Skeletal muscle tissue (tissue), 4 donors: ENCODE results near the gene HGFAC. TPM values are rescaled to one million over a fixed set of nuclear protein-coding genes. Genes with fewer than 3 reads are reported as not detected.
"Not testable (repeated sequence)": the region's sequence is repeated elsewhere in the genome, so short reads cannot be mapped to it uniquely, and the experiment has no call there.

Experiments used
- H3K27ac ChIP-seq: one replicate; pipeline ENCODE4 v1.7.0; 2013; ENCODE audit warnings: mild to moderate bottlenecking, low read depth, low read length, inconsistent platforms
- H3K27me3 ChIP-seq, 3 donors: one replicate each; pipeline ENCODE4 v1.7.0; 2013; ENCODE audit warnings: low read length in 3 of 3; ENCODE audit not compliant: control insufficient read depth in 3 of 3, insufficient read depth in 3 of 3
- H3K36me3 ChIP-seq, 3 donors: one replicate each; pipeline ENCODE4 v1.7.0; 2013; ENCODE audit warnings: low read length in 3 of 3; ENCODE audit not compliant: control insufficient read depth in 3 of 3, insufficient read depth in 3 of 3
- H3K4me1 ChIP-seq, 3 donors: one replicate each; pipeline ENCODE4 v1.7.0; 2013; ENCODE audit warnings: low read length in 3 of 3, mild to moderate bottlenecking in 3 of 3; ENCODE audit not compliant: control insufficient read depth in 3 of 3, insufficient read depth in 3 of 3
- H3K4me3 ChIP-seq, 3 donors: one replicate each; pipeline ENCODE4 v1.7.0; 2013; ENCODE audit warnings: low read length in 3 of 3
- H3K9ac ChIP-seq, 3 donors: one replicate each; pipeline ENCODE4 v1.7.0; 2013; ENCODE audit warnings: low read length in 3 of 3, mild to moderate bottlenecking in 3 of 3, moderate library complexity in 2 of 3, low read depth in 1 of 3
- H3K9me3 ChIP-seq, 3 donors: one replicate each; pipeline ENCODE4 v1.7.0; 2013; ENCODE audit warnings: low read length in 3 of 3; ENCODE audit not compliant: control insufficient read depth in 3 of 3
- total RNA-seq: library from RNA; depleted of rRNA; stranded (reverse); fragments of >200 nt; gene quantifications from one replicate; pipeline ENCODE4 v1.2.3, GENCODE V29; 2014
- donor health status: Osteomylitis.

Gene HGFAC
- total RNA-seq, 1 donor from 2014 or later: 0.52 TPM

GRCh38 chr4:3447431-3448395 is 5.9 kb downstream of the HGFAC start:
- Histone ChIP-seq H3K4me3 (no peak overlapping the region), H3K9ac (no peak overlapping the region), H3K4me1 (peaks cover 2 to 7% (median 3%) of the 10 kb centered on the region in 3 donors), H3K27ac (no peak overlapping the region), H3K27me3 (peaks cover 0 to 5% (median 0%) of the 10 kb centered on the region in 3 donors), H3K9me3 (no peaks in the 10 kb centered on the region), H3K36me3 (no peaks in the 10 kb centered on the region)

GRCh38 chr4:3449047-3449573 is 7.3 kb downstream of the HGFAC start:
- peaks cover 0 to 5% (median 0%) of the 10 kb centered on the region in 3 donors for H3K27me3 ChIP-seq
- H3K4me1 ChIP-seq: peaks cover 2 to 7% (median 3%) of the 10 kb centered on the region in 3 donors
- H3K9ac ChIP-seq: no peak overlapping the region
- no peak overlapping the region for H3K27ac ChIP-seq
- H3K9me3 ChIP-seq: no peaks in the 10 kb centered on the region
- no peaks in the 10 kb centered on the region for H3K36me3 ChIP-seq
- no peak overlapping the region for H3K4me3 ChIP-seq

- Histone ChIP-seq H3K4me1 (peaks cover 2 to 7% (median 3%) of the 10 kb centered on the region in 3 donors), H3K9ac (no peak overlapping the region), H3K9me3 (no peaks in the 10 kb centered on the region), H3K27ac (no peak overlapping the region), H3K4me3 (no peak overlapping the region), H3K36me3 (no peaks in the 10 kb centered on the region), H3K27me3 (peaks cover 0 to 5% (median 0%) of the 10 kb centered on the region in 3 donors)
Measured at GRCh38 chr4:3449574-3450534, 8.1 kb downstream of the HGFAC start.

GRCh38 chr4:3450643-3451042 is 8.9 kb downstream of the HGFAC start:
- H3K36me3 ChIP-seq: no peaks in the 10 kb centered on the region
- H3K9me3 ChIP-seq: no peaks in the 10 kb centered on the region
- peaks cover 0 to 5% (median 0%) of the 10 kb centered on the region in 3 donors for H3K27me3 ChIP-seq
- no peak overlapping the region for H3K9ac ChIP-seq
- H3K4me3 ChIP-seq: no peak overlapping the region
- H3K4me1 ChIP-seq: peaks cover 2 to 7% (median 3%) of the 10 kb centered on the region in 3 donors
- no peak overlapping the region for H3K27ac ChIP-seq

GRCh38 chr4:3451956-3452355 is 10.2 kb downstream of the HGFAC start:
- Histone ChIP-seq H3K9me3 (no peaks in the 10 kb centered on the region), H3K27me3 (peaks cover 0 to 5% (median 0%) of the 10 kb centered on the region in 3 donors), H3K27ac (no peak overlapping the region), H3K4me1 (peaks cover 2 to 7% (median 3%) of the 10 kb centered on the region in 3 donors), H3K36me3 (no peaks in the 10 kb centered on the region), H3K4me3 (no peak overlapping the region), H3K9ac (no peak overlapping the region)

- Histone ChIP-seq H3K9me3 (no peaks in the 10 kb centered on the region), H3K4me3 (no peak overlapping the region), H3K36me3 (no peaks in the 10 kb centered on the region), H3K27me3 (peaks cover 0 to 5% (median 0%) of the 10 kb centered on the region in 3 donors), H3K27ac (no peak overlapping the region), H3K4me1 (peaks cover 2 to 7% (median 3%) of the 10 kb centered on the region in 3 donors), H3K9ac (no peak overlapping the region)
Measured at GRCh38 chr4:3452376-3452775, 10.6 kb downstream of the HGFAC start.

GRCh38 chr4:3455596-3455995 is 13.8 kb downstream of the HGFAC start:
- H3K27me3 ChIP-seq, H3K4me3 ChIP-seq, H3K36me3 ChIP-seq, H3K9ac ChIP-seq, H3K9me3 ChIP-seq, H3K27ac ChIP-seq: not testable (repeated sequence)
- H3K4me1 ChIP-seq: peaks cover 5 to 12% (median 8%) of the 10 kb centered on the region in 3 donors

- Histone ChIP-seq H3K36me3 (no peaks in the 10 kb centered on the region), H3K4me1 (peaks cover 23 to 28% (median 27%) of the 10 kb centered on the region in 3 donors), H3K9ac (no peak overlapping the region), H3K9me3 (no peaks in the 10 kb centered on the region), H3K27me3 (peaks cover 0 to 3% (median 0%) of the 10 kb centered on the region in 3 donors), H3K27ac (no peak overlapping the region), H3K4me3 (no peak overlapping the region)
Measured at GRCh38 chr4:3458371-3458770, 16.6 kb downstream of the HGFAC start.

- not testable (repeated sequence) for H3K4me3 ChIP-seq, H3K9me3 ChIP-seq, H3K27me3 ChIP-seq, H3K9ac ChIP-seq, H3K36me3 ChIP-seq, H3K27ac ChIP-seq
- H3K4me1 ChIP-seq: peaks cover 23 to 34% (median 28%) of the 10 kb centered on the region in 3 donors
Measured at GRCh38 chr4:3459156-3459555, 17.4 kb downstream of the HGFAC start.
